Measurements from ENCODE around the gene DKK2.

The DKK2 gene

DNA sequence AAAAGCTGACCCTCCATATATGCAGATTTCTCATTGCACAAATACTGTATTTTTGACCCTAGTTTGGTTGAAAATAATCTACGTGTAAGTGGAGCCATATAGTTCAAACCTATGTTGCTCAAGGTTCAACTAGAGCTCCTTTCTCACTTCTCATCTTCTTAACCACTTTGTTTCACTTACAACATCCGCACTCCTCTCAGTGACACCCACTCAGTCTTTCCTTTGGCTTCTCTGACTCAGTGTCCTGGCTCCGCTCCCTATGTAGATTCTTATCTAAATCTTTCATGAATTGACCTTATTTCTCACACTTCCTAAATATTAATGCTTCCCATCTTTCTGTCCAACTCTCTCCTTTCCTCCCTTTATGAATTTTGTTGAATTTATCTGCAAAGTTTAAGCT lies 32.9 kb upstream of the DKK2 start:
- no peaks in the 10 kb centered on the region for H3K79me2 ChIP-seq
- no peak overlapping the region for H3K4me3 ChIP-seq (ENCODE audit: low read depth, low read length)
- no peak overlapping the region for H3K27ac ChIP-seq
- no peak overlapping the region for H3K9ac ChIP-seq
- H3K36me3 ChIP-seq (ENCODE audit: control insufficient read depth, insufficient read depth, low read length): no peaks in the 10 kb centered on the region
- TF ChIP-seq, protein P1, sequence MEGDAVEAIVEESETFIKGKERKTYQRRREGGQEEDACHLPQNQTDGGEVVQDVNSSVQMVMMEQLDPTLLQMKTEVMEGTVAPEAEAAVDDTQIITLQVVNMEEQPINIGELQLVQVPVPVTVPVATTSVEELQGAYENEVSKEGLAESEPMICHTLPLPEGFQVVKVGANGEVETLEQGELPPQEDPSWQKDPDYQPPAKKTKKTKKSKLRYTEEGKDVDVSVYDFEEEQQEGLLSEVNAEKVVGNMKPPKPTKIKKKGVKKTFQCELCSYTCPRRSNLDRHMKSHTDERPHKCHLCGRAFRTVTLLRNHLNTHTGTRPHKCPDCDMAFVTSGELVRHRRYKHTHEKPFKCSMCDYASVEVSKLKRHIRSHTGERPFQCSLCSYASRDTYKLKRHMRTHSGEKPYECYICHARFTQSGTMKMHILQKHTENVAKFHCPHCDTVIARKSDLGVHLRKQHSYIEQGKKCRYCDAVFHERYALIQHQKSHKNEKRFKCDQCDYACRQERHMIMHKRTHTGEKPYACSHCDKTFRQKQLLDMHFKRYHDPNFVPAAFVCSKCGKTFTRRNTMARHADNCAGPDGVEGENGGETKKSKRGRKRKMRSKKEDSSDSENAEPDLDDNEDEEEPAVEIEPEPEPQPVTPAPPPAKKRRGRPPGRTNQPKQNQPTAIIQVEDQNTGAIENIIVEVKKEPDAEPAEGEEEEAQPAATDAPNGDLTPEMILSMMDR (IDR thresholded peaks at IDR 0.05): no peak
- H3K4me2 ChIP-seq (ENCODE audit: low read length): no peak overlapping the region
- H2AFZ ChIP-seq: no peak overlapping the region
- H3K27me3 ChIP-seq (ENCODE audit: control insufficient read depth, insufficient read depth, low read length): no peaks in the 10 kb centered on the region
- no peaks in the 10 kb centered on the region for H3K9me3 ChIP-seq (ENCODE audit: control insufficient read depth, low read length)
- H3K4me1 ChIP-seq: no peaks in the 10 kb centered on the region

DNA sequence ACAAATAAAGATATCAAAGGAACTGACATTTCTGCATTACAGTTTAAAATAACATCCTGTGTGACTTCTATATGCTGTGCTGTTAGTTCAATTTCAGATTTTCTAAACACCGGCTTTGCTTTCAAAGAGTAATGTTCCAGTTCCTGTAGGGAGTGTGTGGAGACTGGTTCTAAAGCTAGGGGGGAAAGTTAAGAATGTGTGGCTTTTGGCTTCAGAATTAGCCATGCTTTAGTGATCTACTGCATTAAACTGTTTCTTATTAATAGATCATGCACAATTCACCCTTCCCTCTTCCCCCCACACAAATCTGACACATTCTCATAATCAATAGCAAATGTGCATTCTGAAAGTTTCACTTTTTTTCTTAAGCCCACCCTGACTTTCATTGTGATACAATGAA lies 32.0 kb upstream of the DKK2 start:
- Histone ChIP-seq H2AFZ (no peak overlapping the region), H3K36me3 (ENCODE audit: control insufficient read depth, insufficient read depth, low read length) (no peaks in the 10 kb centered on the region), H3K27me3 (ENCODE audit: control insufficient read depth, insufficient read depth, low read length) (no peaks in the 10 kb centered on the region), H3K79me2 (no peaks in the 10 kb centered on the region), H3K4me2 (ENCODE audit: low read length) (no peak overlapping the region), H3K9ac (no peak overlapping the region), H3K4me1 (no peaks in the 10 kb centered on the region), H3K4me3 (ENCODE audit: low read depth, low read length) (no peak overlapping the region), H3K27ac (no peak overlapping the region), H3K9me3 (ENCODE audit: control insufficient read depth, low read length) (no peaks in the 10 kb centered on the region)
- TF ChIP-seq, protein P1 (IDR thresholded peaks at IDR 0.05): no peak

DNA sequence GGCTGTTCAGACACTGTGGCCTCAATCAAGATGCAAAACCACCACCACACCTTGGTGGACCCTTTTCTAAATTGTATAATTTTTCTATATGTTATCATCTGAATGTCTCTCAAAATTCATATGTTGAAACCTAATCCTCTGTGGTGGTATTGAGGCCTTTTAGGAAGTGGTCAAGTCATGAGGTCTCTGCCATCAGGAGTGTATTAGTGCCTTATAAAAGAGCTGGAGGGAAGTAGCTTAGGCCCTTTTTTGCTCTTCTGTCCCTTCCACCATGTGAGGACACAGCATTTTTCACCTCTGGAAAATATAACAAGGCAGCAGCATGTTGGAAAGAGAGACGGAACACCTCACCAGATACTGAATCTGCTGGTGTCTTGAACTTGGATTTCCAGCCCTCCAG lies 30.5 kb upstream of the DKK2 start:
- TF ChIP-seq, protein P1 (IDR thresholded peaks at IDR 0.05): no peak
- H3K4me2 ChIP-seq (ENCODE audit: low read length): no peak overlapping the region
- H3K9ac ChIP-seq: no peak overlapping the region

DNA sequence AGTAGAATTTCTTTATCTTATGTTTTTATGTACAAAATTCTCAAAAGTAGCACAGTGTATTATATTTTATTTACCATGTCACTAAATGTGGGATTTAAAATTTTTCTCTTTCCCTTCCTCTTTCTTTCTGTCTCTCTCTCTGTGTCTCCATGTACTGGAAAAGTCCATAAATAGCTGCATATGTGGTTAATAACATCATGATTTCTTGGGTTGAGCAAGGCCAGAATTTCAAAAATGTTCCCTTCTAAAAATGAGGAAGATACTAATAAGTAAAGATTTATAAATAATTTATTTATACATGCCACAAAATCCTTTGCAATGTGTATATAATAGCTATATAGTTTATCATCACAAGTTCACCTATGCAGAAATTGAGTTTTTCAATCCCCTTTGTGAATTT lies 29.1 kb upstream of the DKK2 start:
- H3K27ac ChIP-seq: no peak overlapping the region
- TF ChIP-seq, protein P1 (IDR thresholded peaks at IDR 0.05): no peak
- no peak overlapping the region for H3K4me3 ChIP-seq (ENCODE audit: low read depth, low read length)

More for the DNA sequence above, 30.5 kb upstream of the DKK2 start:
- H3K27ac ChIP-seq: no peak overlapping the region
- no peaks in the 10 kb centered on the region for H3K9me3 ChIP-seq (ENCODE audit: control insufficient read depth, low read length)
- H3K27me3 ChIP-seq (ENCODE audit: control insufficient read depth, insufficient read depth, low read length): no peaks in the 10 kb centered on the region
- no peak overlapping the region for H3K4me3 ChIP-seq (ENCODE audit: low read depth, low read length)
- H2AFZ ChIP-seq: no peak overlapping the region
- no peaks in the 10 kb centered on the region for H3K79me2 ChIP-seq
- H3K36me3 ChIP-seq (ENCODE audit: control insufficient read depth, insufficient read depth, low read length): no peaks in the 10 kb centered on the region
- no peaks in the 10 kb centered on the region for H3K4me1 ChIP-seq

DNA sequence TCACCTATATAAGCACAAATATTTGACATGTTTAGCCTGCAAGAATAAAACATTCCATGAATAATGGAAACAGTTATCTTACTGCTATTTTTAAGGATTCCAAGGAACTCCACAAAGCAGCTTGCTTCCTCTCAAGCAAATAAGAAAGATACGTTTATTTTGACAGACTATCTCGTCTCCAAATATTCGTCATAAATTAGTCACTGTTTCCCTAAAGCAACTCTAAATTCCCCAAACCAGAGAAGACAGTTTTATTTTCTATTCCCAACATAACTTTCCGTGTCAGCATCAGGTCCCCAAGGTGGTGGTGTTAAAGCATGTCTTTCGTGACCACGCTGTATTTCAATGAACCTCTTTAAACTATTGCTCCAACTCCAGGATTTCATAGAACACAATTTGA lies 24.3 kb upstream of the DKK2 start:
- H3K27ac ChIP-seq: no peak overlapping the region
- H3K36me3 ChIP-seq (ENCODE audit: control insufficient read depth, insufficient read depth, low read length): no peaks in the 10 kb centered on the region
- no peaks in the 10 kb centered on the region for H3K27me3 ChIP-seq (ENCODE audit: control insufficient read depth, insufficient read depth, low read length)
- TF ChIP-seq, protein P1 (IDR thresholded peaks at IDR 0.05): no peak
- H3K9ac ChIP-seq: no peak overlapping the region
- H3K9me3 ChIP-seq (ENCODE audit: control insufficient read depth, low read length): no peaks in the 10 kb centered on the region
- H3K4me2 ChIP-seq (ENCODE audit: low read length): no peak overlapping the region
- H3K4me1 ChIP-seq: no peaks in the 10 kb centered on the region
- H3K79me2 ChIP-seq: no peaks in the 10 kb centered on the region
- no peak overlapping the region for H2AFZ ChIP-seq
- H3K4me3 ChIP-seq (ENCODE audit: low read depth, low read length): no peak overlapping the region

More for the DNA sequence above, 29.1 kb upstream of the DKK2 start:
- no peaks in the 10 kb centered on the region for H3K36me3 ChIP-seq (ENCODE audit: control insufficient read depth, insufficient read depth, low read length)
- no peak overlapping the region for H2AFZ ChIP-seq
- no peaks in the 10 kb centered on the region for H3K27me3 ChIP-seq (ENCODE audit: control insufficient read depth, insufficient read depth, low read length)
- H3K9ac ChIP-seq: no peak overlapping the region
- H3K4me1 ChIP-seq: no peaks in the 10 kb centered on the region
- H3K4me2 ChIP-seq (ENCODE audit: low read length): no peak overlapping the region
- H3K9me3 ChIP-seq (ENCODE audit: control insufficient read depth, low read length): no peaks in the 10 kb centered on the region
- no peaks in the 10 kb centered on the region for H3K79me2 ChIP-seq

Measured in parathyroid adenoma (tissue), 2 donors.